LNCAP (cell line): Measurements from ENCODE around the gene CLTB.

ENCODE experiments used
- TF ChIP-seq, protein P1 (sequence below): fragments of 450-650 bp; IDR thresholded peaks from 2 replicates; pipeline ENCODE4 v1.5.1; 2017; ENCODE audit warnings: mild to moderate bottlenecking

Gene CLTB

GRCh38 chr5:176394096-176394495, 22.2 kb downstream of the CLTB start:
- TF ChIP-seq, protein P1, sequence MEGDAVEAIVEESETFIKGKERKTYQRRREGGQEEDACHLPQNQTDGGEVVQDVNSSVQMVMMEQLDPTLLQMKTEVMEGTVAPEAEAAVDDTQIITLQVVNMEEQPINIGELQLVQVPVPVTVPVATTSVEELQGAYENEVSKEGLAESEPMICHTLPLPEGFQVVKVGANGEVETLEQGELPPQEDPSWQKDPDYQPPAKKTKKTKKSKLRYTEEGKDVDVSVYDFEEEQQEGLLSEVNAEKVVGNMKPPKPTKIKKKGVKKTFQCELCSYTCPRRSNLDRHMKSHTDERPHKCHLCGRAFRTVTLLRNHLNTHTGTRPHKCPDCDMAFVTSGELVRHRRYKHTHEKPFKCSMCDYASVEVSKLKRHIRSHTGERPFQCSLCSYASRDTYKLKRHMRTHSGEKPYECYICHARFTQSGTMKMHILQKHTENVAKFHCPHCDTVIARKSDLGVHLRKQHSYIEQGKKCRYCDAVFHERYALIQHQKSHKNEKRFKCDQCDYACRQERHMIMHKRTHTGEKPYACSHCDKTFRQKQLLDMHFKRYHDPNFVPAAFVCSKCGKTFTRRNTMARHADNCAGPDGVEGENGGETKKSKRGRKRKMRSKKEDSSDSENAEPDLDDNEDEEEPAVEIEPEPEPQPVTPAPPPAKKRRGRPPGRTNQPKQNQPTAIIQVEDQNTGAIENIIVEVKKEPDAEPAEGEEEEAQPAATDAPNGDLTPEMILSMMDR = no peak

DNA sequence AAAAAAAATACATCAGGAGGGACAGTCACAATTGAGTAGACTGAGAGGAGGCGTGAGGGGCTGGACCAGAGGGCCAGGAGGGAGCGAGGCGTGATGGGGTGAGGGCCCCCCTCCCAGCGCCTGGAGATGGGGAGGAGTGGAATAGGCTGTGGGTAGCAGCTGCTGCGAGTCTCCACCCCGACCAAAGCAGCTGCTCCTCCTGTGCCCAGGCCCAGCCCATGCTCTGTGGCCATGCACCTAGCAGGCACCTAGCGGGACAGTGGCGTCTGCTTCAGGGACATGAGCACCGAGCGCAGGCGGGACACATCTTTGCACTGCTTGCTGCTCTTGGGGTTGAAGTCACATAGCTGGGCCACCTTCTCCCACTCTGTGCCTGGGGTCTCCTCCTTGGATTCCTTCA, 23.8 kb downstream of the CLTB start:
- TF ChIP-seq, protein P1 = no peak

- TF ChIP-seq, protein P1 = no peak
These were observed 24.3 kb downstream of the CLTB start for GRCh38 chr5:176391999-176392398.

DNA sequence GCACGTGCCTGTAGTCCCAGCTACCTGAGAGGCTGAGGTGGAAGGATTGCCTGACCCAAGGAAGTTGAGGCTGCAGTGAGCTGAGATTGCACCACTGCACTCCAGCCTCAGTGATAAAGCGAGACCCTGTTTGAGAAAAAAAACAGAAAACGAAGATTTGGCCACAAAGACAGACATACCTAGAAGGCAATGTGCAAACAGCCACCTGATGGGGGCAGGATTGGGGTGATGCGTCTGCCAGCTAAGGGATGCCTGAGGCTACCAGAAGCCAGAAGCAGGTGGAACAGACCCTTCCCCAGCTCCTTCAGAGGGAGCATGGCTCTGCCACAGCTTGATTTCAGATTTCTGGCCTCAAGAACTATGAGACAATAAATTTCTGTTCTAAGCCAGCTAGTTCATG, 24.9 kb downstream of the CLTB start:
- TF ChIP-seq, protein P1 = no peak

- TF ChIP-seq, protein P1 = no peak
These were observed 26.9 kb downstream of the CLTB start for GRCh38 chr5:176389135-176390123.

DNA sequence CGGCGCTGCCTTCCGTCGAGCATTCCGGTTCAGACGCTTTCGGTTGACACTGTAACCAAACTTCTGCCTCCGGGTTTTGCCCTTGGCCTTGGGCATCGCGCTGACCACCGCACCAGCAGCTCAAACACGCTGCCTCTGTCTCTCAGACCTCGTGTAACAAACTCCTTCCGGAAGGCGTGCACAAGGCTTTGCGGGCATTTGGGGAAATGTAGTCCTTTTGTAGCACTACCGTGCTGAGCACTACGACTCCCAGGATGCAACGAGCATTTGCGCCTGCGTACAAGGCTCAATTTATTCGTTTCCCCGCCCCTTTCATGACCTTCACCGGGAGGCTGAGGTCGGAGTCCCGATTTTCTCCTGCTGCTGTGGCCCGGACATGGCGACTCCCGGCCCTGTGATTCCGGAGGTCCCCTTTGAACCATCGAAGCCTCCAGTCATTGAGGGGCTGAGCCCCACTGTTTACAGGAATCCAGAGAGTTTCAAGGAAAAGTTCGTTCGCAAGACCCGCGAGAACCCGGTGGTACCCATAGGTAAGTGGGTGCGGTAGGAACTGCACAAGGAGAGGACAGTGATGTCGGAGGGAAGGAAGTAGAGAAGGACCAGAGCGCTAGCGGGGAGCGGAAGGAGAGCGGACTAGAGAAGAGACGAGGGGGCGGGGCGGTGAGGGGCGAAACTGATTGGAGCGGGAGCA, 27.8 kb downstream of the CLTB start, which contains the start of the genes HIGD2A and NOP16:
Gene HIGD2A (plus strand): TSS at position 308 of the 691 bp plus-strand sequence. CDS start 69 bp downstream, at position 377.
Gene NOP16 (minus strand): TSS at position 155 of the 691 bp plus-strand sequence. CDS start 59 bp downstream, at position 96.
- TF ChIP-seq, protein P1 = no peak

DNA sequence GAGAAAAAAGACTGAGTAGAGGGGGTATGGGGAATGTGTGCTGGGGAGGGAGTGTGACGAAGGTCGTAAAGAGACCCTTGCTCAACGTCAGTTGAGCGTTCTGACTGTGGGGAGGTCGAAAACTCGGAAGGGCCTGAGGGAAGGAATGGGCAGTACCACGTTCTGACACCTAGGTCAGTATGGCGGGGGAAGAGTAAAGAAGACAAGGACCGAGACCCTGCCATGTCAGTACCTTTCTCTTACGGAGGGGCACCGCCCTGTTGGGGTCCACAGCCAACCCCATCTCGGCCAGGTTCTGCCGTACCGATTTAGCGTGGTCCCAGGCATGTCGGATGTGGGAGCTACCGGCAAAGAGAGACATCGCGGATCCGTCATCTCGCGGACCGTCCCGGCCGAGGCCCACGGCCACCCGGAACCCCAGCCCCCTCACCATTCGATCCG, 28.3 kb downstream of the CLTB start:
- TF ChIP-seq, protein P1 = no peak
